ENCODE results near the gene EPHA2.

EPHA2 gene

DNA sequence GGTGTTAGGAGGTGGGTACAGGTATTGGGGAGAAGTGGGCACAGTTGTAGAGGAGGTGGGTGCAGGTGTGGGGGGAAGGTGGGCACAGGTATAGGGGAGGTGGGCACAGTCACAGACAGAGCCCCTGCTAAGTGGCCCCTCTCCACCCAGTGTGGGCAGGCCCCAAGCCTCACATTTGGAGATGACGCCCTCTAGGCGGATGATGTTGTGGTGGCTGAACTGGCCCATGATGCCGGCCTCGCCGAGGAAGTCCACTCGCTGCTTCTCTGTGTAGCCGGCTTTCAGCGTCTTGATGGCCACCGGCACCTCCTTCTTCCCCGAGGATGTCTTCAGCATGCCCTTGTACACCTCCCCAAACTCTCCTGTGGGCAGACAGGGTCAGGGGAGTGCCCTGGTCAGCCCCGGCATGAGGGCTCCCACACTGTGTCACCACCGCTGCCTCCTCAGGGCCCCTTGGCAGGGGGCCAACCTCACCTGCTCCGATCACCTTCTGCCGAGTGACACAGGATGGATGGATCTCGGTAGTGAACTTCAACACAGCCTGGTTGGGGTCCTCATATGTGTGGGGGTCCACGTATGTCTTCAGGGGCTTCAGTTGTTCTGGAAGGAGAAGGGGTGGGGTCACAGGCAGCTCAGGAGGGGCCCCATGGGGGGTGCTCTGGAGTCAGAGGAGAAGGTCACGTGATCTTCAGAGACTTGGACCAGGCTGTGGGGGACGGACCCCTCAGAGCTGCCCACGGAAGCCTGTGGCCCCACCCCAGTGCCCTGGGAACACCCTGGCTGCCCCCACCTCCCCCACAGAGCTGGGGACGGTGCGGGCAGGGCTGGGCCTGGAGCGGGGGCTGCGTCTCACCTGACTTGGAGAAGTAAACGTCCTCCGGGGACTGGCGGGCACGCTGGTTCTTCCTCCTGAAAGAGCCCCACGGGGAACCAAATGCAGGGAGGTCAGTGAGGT, 22.6 kb downstream of the EPHA2 start:
- no peak for DNase-seq

- DNase-seq, result no peak
These were observed 23.5 kb downstream of the EPHA2 start for GRCh38 chr1:16132325-16132785.

- no peak for DNase-seq
These were observed 24.1 kb downstream of the EPHA2 start for GRCh38 chr1:16131636-16132324.

GRCh38 chr1:16130827-16131226, 25.0 kb downstream of the EPHA2 start:
- DNase-seq, result no peak

DNA sequence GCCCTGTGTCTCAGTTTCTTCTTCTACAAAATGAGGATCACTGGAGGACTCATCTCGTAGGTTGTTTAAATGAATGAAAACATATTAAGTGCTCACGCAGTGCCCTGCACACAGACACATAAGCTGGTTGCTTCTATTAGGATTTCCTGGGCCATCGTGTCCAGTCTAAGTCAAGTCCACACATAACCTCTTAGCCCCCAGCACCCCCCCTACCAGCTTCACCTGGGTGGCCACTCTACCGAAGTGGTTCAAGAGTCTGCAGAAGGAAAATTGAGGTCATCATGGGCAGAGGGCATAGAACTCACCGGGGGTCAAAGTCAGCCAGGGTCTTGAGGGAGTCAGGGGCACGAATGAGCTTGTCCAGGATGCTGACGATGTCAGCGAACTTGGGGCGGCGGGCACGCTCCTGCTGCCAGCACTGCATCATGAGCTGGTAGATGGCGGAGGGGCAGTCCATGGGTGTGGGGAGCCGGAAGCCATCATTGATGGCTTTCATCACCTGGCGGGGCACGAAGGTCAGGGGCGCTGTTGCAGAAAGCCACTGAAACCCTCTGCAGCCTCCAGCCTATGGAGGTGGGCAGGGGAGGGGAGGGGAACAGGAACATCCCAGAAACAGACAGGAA, 25.8 kb downstream of the EPHA2 start:
- DNase-seq, result no peak

- DNase-seq, result no peak
These were observed 26.6 kb downstream of the EPHA2 start for GRCh38 chr1:16129316-16129715.

DNA sequence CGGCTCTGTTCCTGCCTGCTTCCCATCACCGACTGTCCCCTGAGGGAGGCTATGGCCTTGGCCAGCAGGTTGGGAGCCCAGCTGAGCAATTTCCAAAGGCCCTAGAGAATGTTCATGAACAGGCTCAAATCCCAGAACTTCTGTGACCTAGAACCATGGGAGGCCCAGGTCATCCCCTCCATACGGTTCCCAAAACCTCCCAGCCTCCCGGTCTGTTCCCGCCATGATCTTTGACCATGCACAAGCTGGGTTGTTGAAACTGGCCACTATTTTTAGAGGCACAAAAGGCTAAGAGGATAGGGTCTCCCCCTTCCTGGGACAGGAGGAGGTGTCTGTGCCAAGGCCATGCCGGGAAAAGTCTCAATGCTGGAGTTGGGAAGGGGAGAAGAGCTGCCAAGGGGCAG, 27.5 kb downstream of the EPHA2 start:
- no peak for DNase-seq

DNA sequence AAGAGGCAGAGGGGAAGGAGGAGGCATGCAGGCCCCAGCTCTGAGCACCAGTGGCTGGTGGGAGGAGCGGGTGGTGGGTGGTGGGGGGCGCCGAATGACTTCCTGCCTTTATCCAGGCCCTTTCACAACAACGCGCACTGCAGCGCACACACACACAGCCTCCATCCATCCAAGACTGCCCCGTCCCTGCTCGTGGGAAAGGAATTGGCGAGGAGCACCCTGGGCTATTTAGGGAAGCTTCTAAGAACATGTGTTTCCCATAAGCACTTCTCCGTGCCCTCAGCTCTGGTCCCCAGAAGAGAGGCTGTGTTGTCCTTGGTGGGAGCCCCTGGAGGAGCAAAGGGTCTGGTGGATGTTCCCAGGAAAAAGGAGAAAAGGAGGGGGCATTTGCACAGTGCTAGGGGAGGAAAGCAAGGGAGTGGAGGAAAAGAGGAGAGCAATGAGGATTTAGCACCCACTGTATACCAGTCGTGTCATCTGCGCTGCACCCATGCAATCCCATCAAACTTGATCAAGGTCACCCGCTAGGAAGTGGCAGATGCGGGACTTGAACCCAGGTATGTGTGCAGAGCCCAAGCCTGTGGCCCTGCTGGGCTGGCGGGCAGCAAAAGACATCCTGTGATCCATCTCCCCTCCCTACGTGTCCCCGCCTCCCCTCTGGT, 28.1 kb downstream of the EPHA2 start:
- no peak for DNase-seq

GRCh38 chr1:16126743-16127515, 28.9 kb downstream of the EPHA2 start:
- no peak for DNase-seq

GRCh38 chr1:16126160-16126559, 29.7 kb downstream of the EPHA2 start:
- no peak for DNase-seq

- DNase-seq, result no peak
These were observed 30.4 kb downstream of the EPHA2 start for GRCh38 chr1:16125483-16125882.

DNA sequence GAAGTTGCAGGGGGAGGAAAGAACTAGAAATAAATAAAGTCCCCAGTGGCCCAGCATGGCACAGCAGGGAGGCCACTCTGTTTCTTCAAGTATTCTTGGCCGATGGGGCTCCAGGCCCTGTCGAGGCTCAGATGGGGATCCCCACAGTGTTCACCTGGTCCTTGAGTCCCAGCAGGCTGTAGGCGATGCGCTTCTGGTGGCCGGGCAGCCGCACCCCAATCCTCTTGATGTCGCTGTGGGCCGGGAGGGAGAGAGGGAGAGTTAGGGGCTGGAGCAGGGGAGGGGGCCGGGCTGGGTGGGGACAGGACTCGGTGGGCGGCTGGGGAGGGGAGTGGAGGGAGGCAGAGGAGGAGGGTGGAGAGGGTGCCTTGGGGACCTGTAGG, 30.8 kb downstream of the EPHA2 start:
- no peak for DNase-seq

DNA sequence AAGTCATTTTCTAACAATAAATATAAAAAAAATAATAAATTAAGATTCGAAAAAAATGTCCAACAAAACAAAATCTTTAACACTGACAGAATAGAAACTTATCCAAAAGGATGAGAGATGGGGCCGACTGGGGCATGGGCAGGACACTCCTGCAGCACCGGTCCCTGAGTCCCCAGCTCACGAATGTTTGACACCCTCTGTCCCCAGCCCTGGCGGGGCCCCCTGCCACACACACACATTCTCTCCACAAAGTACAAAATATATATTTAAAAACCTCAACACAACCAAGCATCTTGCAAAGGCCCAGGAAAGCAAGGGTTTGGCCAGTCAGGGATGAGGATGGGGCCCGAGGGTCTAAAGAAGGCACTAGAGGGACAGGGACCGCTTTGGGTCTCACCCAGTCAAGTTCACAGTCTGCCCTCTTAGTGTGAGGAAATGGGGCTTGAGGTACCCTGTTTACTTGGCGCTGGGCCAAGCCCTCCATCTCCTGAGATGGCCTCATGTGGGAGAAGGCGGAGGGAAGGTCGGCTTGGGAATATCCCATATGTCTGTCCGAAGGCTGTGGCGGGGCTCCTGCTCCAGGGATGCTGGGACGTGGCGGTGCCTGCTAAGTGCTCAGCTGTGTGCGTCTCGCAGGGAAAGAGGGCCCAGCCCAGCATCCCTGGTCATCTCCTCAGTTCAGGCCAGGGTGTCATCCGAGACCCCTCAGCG, 31.3 kb downstream of the EPHA2 start:
- DNase-seq, result no peak

GRCh38 chr1:16122916-16123315, 33.0 kb downstream of the EPHA2 start:
- peak; percentile 32 to 39 for DNase-seq

- DNase-seq, result no peak
These were observed 33.5 kb downstream of the EPHA2 start for GRCh38 chr1:16122350-16122881.

- DNase-seq, result no peak
These were observed 34.9 kb downstream of the EPHA2 start for GRCh38 chr1:16120940-16121410.

DNA sequence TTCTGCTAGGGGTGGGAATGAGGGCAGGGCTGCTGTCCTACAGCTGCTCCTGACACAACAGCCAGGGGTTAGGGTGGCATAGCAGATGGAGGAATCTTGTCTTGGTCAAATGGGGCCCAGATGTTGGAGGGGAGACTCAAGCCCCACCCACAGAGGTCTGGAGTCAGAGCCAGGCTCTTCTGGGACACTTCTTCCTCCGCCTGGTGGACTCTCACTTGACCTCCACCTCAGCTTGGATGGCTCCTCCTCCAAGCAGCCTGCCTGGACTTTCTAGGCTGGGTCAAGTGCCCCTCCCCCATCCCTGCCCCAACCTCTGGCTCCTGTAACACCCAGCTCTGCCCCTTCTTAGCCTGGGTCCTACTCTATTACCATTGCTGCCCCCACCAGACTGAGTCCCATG, 35.5 kb downstream of the EPHA2 start:
- DNase-seq, result no peak

GRCh38 chr1:16119926-16120325, 35.9 kb downstream of the EPHA2 start:
- DNase-seq, result no peak

- no peak for DNase-seq
These were observed 36.4 kb downstream of the EPHA2 start for GRCh38 chr1:16119504-16119903.

DNA sequence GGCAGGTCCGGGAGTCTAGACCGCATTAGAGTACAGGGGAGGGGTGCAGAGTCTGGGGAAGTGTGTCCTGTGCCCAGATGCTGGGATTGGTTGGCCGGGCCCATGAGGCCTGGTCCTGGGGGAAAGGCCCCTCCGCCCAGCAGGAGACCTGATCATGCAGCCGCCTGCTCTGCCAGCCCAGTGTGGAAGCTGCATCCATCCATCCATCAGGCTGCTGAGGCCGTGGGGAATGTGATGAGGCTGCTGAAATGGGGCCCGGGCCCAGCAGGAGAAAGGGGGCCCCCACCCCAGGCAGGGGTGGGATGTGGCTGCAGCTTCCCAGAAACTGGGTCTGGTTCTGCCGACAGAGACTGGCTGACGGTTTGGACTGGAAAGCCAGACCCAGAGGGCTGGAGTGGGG, 37.2 kb downstream of the EPHA2 start:
- DNase-seq, result no peak

DNA sequence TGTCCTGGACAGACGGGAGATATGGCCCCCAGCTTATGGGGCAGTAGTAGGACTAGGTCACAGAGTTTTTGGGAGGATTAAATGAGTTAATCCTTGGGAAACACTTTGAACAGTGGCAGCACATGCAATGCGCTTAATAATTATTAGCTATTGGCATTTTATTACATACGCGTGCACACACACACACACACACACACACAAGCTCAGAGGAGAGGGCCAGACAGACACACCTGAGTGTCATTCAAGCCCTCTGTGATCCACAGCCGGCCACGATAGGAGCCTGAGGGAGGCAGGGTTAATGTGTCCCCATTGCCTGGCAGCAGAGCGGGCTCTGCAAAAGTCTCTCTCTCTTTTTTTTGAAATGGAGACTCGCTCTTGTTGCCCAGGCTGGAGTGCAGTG, 37.9 kb downstream of the EPHA2 start:
- DNase-seq, result no peak

Measured in stimulated activated CD4-positive, alpha-beta T cell treated with anti-CD3 and anti-CD28 coated beads, Interleukin-2, amount 100 ng/mL, for 48 hours (primary cell).